ENCODE results near the gene TEK. TPM values are rescaled to one million over a fixed set of nuclear protein-coding genes. Genes with fewer than 3 reads are reported as not detected.

The TEK gene
- polyA plus RNA-seq, 3 donors: not detected

DNA sequence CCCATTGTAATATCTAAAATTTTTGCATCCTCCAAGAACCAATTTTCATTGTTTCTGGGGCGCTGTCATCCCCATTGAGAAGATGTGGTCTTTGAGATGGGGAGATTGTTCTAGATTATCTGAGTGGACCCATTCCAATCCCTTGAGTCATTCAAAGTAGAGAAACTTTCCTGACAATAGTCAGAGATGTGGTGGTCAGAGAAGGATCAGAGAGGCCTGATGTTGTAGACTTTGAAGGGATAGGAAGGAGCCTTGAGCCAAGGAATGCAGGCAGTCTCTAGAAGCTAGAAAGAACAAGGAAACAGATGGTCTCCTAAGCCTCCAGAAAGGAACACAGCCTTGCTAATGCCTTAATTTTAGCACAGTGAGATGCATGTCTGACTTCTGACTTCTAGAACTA, 80.4 kb downstream of the TEK start:
- Mint-ChIP-seq H3K27ac (no peak overlapping the region), H3K36me3 (no peaks in the 10 kb centered on the region)
- no CpG with 5 or more reads among the region's 1 CpG for WGBS (ENCODE audit: insufficient coverage)

DNA sequence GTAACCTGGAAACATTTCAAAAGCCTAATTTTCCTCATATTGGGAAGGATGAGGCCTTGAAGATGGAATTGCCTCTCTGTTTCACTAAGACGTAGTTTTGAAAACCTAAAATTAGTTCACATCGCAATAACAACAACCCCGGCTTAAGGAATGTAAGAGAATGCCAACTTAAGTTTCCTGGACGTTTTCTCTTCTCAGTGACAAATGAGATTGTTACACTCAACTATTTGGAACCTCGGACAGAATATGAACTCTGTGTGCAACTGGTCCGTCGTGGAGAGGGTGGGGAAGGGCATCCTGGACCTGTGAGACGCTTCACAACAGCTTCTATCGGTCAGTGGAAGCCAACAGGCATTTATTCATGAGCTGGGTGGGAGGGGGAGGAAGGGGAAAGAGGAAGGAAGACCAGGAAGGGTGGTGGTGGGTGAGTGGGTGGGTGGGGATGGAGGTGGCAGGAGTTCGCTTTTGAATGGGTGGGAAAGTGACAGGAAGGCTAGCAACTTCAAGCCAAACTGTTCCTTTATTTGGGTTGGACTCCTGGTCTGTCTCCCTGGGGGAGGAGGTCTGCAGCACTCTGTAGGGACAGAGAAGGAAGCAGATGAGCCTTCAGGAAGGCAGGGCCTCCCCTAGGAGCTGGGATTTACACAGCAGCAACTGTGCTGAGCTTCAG, 83.4 kb downstream of the TEK start:
- Mint-ChIP-seq H3K27me3 (ENCODE audit: low read depth in 3 of 3) (peaks cover 0 to 2% (median 2%) of the 10 kb centered on the region in 3 donors), H3K36me3 (no peaks in the 10 kb centered on the region), H3K4me1 (peaks cover 2% of the 10 kb centered on the region), H3K27ac (no peak overlapping the region), H3K4me3 (no peak overlapping the region), H3K9me3 (peaks cover 0 to 10% (median 0%) of the 10 kb centered on the region in 7 donors)
- no peaks in the 10 kb centered on the region for H3K79me2 ChIP-seq (ENCODE audit: insufficient read depth, low read length)
- intact Hi-C loops (cut with micrococcal nuclease): no loop called here
- no peak overlapping the region for H3K27ac ChIP-seq (ENCODE audit: low read depth in 1 of 2, low read length in 2 of 2)
- no peaks in the 10 kb centered on the region for H3K4me1 ChIP-seq (ENCODE audit: control insufficient read depth in 1 of 2, insufficient read depth in 2 of 2, low read length in 2 of 2)
- no peaks in the 10 kb centered on the region for H3K27me3 ChIP-seq (ENCODE audit: control insufficient read depth in 2 of 2, insufficient read depth in 2 of 2, low read length in 2 of 2)
- 83% methylated on average over 7 of the region's 10 CpGs for WGBS (ENCODE audit: insufficient coverage)
- no peak overlapping the region for H3K9ac ChIP-seq (ENCODE audit: insufficient read depth, low read length, poor library complexity, severe bottlenecking)
- no peak overlapping the region for H3K4me2 ChIP-seq (replicated peaks; ENCODE audit: extremely low read depth, low read length, poor library complexity, severe bottlenecking)
- no peaks in the 10 kb centered on the region for H3K9me3 ChIP-seq (replicated peaks in 1 of 2; ENCODE audit: control insufficient read depth in 1 of 2, insufficient read depth in 1 of 2, low read length in 2 of 2)
- H3K36me3 ChIP-seq (replicated peaks in 1 of 2; ENCODE audit: control insufficient read depth in 1 of 2, insufficient read depth in 2 of 2, low read length in 2 of 2): no peaks in the 10 kb centered on the region
- no peak for TF ChIP-seq CTCF (IDR thresholded peaks at IDR 0.05)
- H4K20me1 ChIP-seq (ENCODE audit: insufficient read depth, low read length): no peaks in the 10 kb centered on the region
- DNase-seq: no peak
- no peak overlapping the region for H3K4me3 ChIP-seq (replicated peaks in 1 of 3; ENCODE audit: low read depth in 2 of 3, low read length in 3 of 3)
- no peak overlapping the region for H2AFZ ChIP-seq (ENCODE audit: insufficient read depth, low read depth, low read length, poor library complexity, severe bottlenecking)

More for the DNA sequence above, 80.4 kb downstream of the TEK start:
- Mint-ChIP-seq H3K4me3 (no peak overlapping the region), H3K27me3 (ENCODE audit: low read depth in 3 of 3) (peaks cover 0 to 2% (median 2%) of the 10 kb centered on the region in 3 donors), H3K4me1 (no peaks in the 10 kb centered on the region), H3K9me3 (peaks cover 0 to 2% (median 0%) of the 10 kb centered on the region in 7 donors)
- Histone ChIP-seq H3K9me3 (replicated peaks in 1 of 2; ENCODE audit: control insufficient read depth in 1 of 2, insufficient read depth in 1 of 2, low read length in 2 of 2) (no peaks in the 10 kb centered on the region), H3K36me3 (replicated peaks in 1 of 2; ENCODE audit: control insufficient read depth in 1 of 2, insufficient read depth in 2 of 2, low read length in 2 of 2) (no peaks in the 10 kb centered on the region), H3K79me2 (ENCODE audit: insufficient read depth, low read length) (no peaks in the 10 kb centered on the region), H3K27ac (ENCODE audit: low read depth in 1 of 2, low read length in 2 of 2) (no peak overlapping the region), H3K4me2 (replicated peaks; ENCODE audit: extremely low read depth, low read length, poor library complexity, severe bottlenecking) (no peak overlapping the region), H3K9ac (ENCODE audit: insufficient read depth, low read length, poor library complexity, severe bottlenecking) (no peak overlapping the region), H3K4me3 (replicated peaks in 1 of 3; ENCODE audit: low read depth in 2 of 3, low read length in 3 of 3) (no peak overlapping the region), H3K27me3 (ENCODE audit: control insufficient read depth in 2 of 2, insufficient read depth in 2 of 2, low read length in 2 of 2) (no peaks in the 10 kb centered on the region), H3K4me1 (ENCODE audit: control insufficient read depth in 1 of 2, insufficient read depth in 2 of 2, low read length in 2 of 2) (no peaks in the 10 kb centered on the region), H4K20me1 (ENCODE audit: insufficient read depth, low read length) (no peaks in the 10 kb centered on the region), H2AFZ (ENCODE audit: insufficient read depth, low read depth, low read length, poor library complexity, severe bottlenecking) (no peak overlapping the region)
- TF ChIP-seq CTCF (IDR thresholded peaks at IDR 0.05): no peak
- intact Hi-C loops (cut with micrococcal nuclease): no loop called here
- DNase-seq: no peak
